Panc1 (cell line): ENCODE data around the gene SART1. TPM values are rescaled to one million over a fixed set of nuclear protein-coding genes. Genes with fewer than 3 reads are reported as not detected.
A peak's percentile ranks its signal among the peaks of the same experiment; 100 is the strongest.

Experiments
- ATAC-seq: fragments of 200-7000 bp; cut with Tn5 transposase; 2 replicates; pipeline ENCODE4 v1.9.1; 2020; ENCODE audit warnings: mild to moderate bottlenecking, moderate library complexity
- BruUV-seq: library from RNA; stranded (reverse); fragments of 400-500 nt; replicated peaks from 2 replicates; lab custom pipeline; 2021; lab: Mats Ljungman, UMichigan
- CTCF ChIA-PET: fragments of 300-600 bp; sonication (Branson Sonifier 250); formaldehyde crosslinking; loops from one replicate; lab custom pipeline; 2022; ENCODE audit warnings: antibody characterized with exemption; lab: Charles Lee
- POLR2A ChIA-PET: fragments of 300-600 bp; sonication (Branson Sonifier 250); formaldehyde crosslinking; loops from one replicate; lab custom pipeline; 2022; ENCODE audit warnings: antibody characterized with exemption; lab: Charles Lee
- DNase-seq: peaks from one replicate; pipeline ENCODE4 v3.0.0-alpha.2; 2010; ENCODE audit warnings: low read depth, low spot score
- H3K27ac ChIP-seq: 2 replicates; pipeline ENCODE4 v1.5.1; 2011; ENCODE audit warnings: mild to moderate bottlenecking, low read length, inconsistent platforms
- H3K27me3 ChIP-seq: fragments of 200-500 bp; sonication (Bioruptor generic); 2 replicates; pipeline ENCODE4 v1.6.0; 2014; ENCODE audit warnings: low read length, inconsistent platforms; ENCODE audit not compliant: control insufficient read depth, insufficient read depth
- H3K36me3 ChIP-seq: fragments of 200-500 bp; sonication (Bioruptor generic); 2 replicates; pipeline ENCODE4 v1.5.1; 2014; ENCODE audit warnings: inconsistent platforms, mild to moderate bottlenecking, low read length, moderate library complexity; ENCODE audit not compliant: control insufficient read depth, insufficient read depth
- H3K4me1 ChIP-seq: 2 replicates; pipeline ENCODE4 v1.5.1; 2011; ENCODE audit warnings: inconsistent platforms, mild to moderate bottlenecking, low read length, moderate library complexity; ENCODE audit not compliant: control insufficient read depth, insufficient read depth
- H3K4me3 ChIP-seq, 2 experiments: 2 replicates each; pipeline ENCODE4 v1.5.1; 2011 to 2012; ENCODE audit warnings: low read depth in 2 of 2, low read length in 2 of 2, mild to moderate bottlenecking in 2 of 2, inconsistent platforms in 1 of 2, moderate library complexity in 1 of 2
- H3K9me3 ChIP-seq: fragments of 200-500 bp; sonication (Bioruptor generic); 2 replicates; pipeline ENCODE4 v1.5.1; 2014; ENCODE audit warnings: low read depth, mild to moderate bottlenecking, inconsistent platforms, low read length, moderate library complexity; ENCODE audit not compliant: control insufficient read depth, insufficient read depth
- POLR2AphosphoS5 ChIP-seq: IDR thresholded peaks from 2 replicates; pipeline ENCODE4 v1.6.1; 2012; ENCODE audit warnings: mild to moderate bottlenecking, low read depth, low read length, moderate library complexity
- REST ChIP-seq, 2 experiments: IDR thresholded peaks; 2 replicates each; pipeline ENCODE4 v1.6.1; 2011 to 2012; ENCODE audit warnings: low read depth in 2 of 2, control low read depth in 1 of 2, low read length in 1 of 2, mild to moderate bottlenecking in 1 of 2, moderate library complexity in 1 of 2; ENCODE audit not compliant: insufficient read depth in 1 of 2
- SIN3A ChIP-seq: IDR thresholded peaks from 2 replicates; pipeline ENCODE4 v1.6.1; 2012; ENCODE audit warnings: low read depth, mild to moderate bottlenecking, low read length, moderate library complexity, borderline replicate concordance; ENCODE audit not compliant: insufficient read depth
- TCF7L2 ChIP-seq: IDR thresholded peaks from 2 replicates; pipeline ENCODE4 v1.6.1; 2011; ENCODE audit warnings: mild to moderate bottlenecking, low read depth, low read length, inconsistent platforms
- in situ Hi-C: cut with HindIII; loops from 2 replicates; pipeline ENCODE4 v1.10.0; 2016; ENCODE audit warnings: low sequenced_read_pairs, low pct_unique_long_range_greater_than_20kb
- intact Hi-C: fragments of 100-400 bp; cut with micrococcal nuclease; formaldehyde crosslinking; loops from one replicate; pipeline ENCODE4 v1.10.0; 2022; ENCODE audit not compliant: unreplicated experiment
- total RNA-seq: library from RNA; stranded (reverse); gene quantifications from one replicate; pipeline ENCODE4 v1.2.1, GENCODE V29; 2021; ENCODE audit not compliant: unreplicated experiment
- TF ChIP-seq, protein P1 (sequence below): fragments of 450-650 bp; IDR thresholded peaks from 2 replicates; pipeline ENCODE4 v1.5.1; 2017; ENCODE audit warnings: mild to moderate bottlenecking

Gene SART1
- total RNA-seq, 1 experiment from 2014 or later, result 76.4 TPM

DNA sequence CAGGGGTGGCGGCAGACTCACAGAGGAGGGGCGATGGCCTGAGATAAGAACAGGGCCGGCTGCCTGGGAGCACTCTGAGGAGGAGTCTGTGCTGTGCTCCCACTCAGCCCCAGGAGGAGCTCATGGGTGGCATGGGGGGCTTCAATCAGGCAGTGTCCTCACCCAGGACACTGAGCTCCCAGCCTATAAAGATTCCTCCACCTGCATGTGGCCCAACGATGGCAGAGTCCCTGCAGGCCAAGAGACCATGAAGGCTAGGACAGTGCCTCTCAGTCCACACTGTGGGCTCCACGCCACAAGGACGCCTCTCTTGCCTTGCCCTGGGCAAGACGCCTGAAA is 52.2 kb downstream of the SART1 start:
- peaks cover 23% of the 10 kb centered on the region for H3K4me1 ChIP-seq
- no peaks in the 10 kb centered on the region for H3K36me3 ChIP-seq
- POLR2A ChIA-PET, result no interaction called here
- H3K4me3 ChIP-seq, result no peak overlapping the region
- CTCF ChIA-PET, result interaction anchor here (1.0 kb wide), 1 partner anchor 38 kb away, joined by 3 read pairs; no protein-coding TSS in a partner anchor
- in situ Hi-C loops (no loop called here), intact Hi-C loops (no loop called here)
- no peak for TF ChIP-seq REST (IDR thresholded peaks at IDR 0.05; ENCODE audit: insufficient read depth in 1 of 2, low read depth in 2 of 2, low read length in 1 of 2)
- TF ChIP-seq, protein P1, sequence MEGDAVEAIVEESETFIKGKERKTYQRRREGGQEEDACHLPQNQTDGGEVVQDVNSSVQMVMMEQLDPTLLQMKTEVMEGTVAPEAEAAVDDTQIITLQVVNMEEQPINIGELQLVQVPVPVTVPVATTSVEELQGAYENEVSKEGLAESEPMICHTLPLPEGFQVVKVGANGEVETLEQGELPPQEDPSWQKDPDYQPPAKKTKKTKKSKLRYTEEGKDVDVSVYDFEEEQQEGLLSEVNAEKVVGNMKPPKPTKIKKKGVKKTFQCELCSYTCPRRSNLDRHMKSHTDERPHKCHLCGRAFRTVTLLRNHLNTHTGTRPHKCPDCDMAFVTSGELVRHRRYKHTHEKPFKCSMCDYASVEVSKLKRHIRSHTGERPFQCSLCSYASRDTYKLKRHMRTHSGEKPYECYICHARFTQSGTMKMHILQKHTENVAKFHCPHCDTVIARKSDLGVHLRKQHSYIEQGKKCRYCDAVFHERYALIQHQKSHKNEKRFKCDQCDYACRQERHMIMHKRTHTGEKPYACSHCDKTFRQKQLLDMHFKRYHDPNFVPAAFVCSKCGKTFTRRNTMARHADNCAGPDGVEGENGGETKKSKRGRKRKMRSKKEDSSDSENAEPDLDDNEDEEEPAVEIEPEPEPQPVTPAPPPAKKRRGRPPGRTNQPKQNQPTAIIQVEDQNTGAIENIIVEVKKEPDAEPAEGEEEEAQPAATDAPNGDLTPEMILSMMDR, result no peak
- no peak for TF ChIP-seq POLR2AphosphoS5
- TF ChIP-seq TCF7L2, result no peak
- TF ChIP-seq SIN3A, result no peak
- no peaks in the 10 kb centered on the region for H3K9me3 ChIP-seq
- no peaks in the 10 kb centered on the region for H3K27me3 ChIP-seq
- ATAC-seq (no peak), DNase-seq (no peak)
- no TSS peak for BruUV-seq
- H3K27ac ChIP-seq, result no peak overlapping the region

- Histone ChIP-seq H3K4me1 (peaks cover 19% of the 10 kb centered on the region), H3K27ac (peak overlapping the region; percentile 58), H3K9me3 (no peaks in the 10 kb centered on the region), H3K27me3 (no peaks in the 10 kb centered on the region), H3K4me3 (no peak overlapping the region), H3K36me3 (no peaks in the 10 kb centered on the region)
- ChIA-PET CTCF (no interaction called here), POLR2A (interaction anchor here (0.5 kb wide), 2 partner anchors 135 to 146 kb away, joined by 4 to 5 read pairs; no protein-coding TSS in a partner anchor)
- intact Hi-C loops (no loop called here), in situ Hi-C loops (no loop called here)
- no TSS peak for BruUV-seq
- no peak for TF ChIP-seq REST (IDR thresholded peaks at IDR 0.05; ENCODE audit: insufficient read depth in 1 of 2, low read depth in 2 of 2, low read length in 1 of 2)
- no peak for TF ChIP-seq TCF7L2
- TF ChIP-seq SIN3A, result no peak
- TF ChIP-seq, protein P1, result no peak
- no peak for TF ChIP-seq POLR2AphosphoS5
- peak; percentile 56 for ATAC-seq
- no peak for DNase-seq
Measured at GRCh38 chr11:66014804-66015453, 53.4 kb downstream of the SART1 start.
